Left cardiac atrium (tissue), 4 donors: ENCODE results near the gene APC2. TPM values are rescaled to one million over a fixed set of nuclear protein-coding genes. Genes with fewer than 3 reads are reported as not detected.

Experiments
- ATAC-seq, 2 donors: fragments of 200-7000 bp; cut with Tn5 transposase; one replicate each; pipeline ENCODE4 v1.9.1; 2020; ENCODE audit warnings: mild to moderate bottlenecking in 2 of 2, moderate library complexity in 2 of 2
- DNase-seq: peaks from one replicate; pipeline ENCODE4 v3.0.0-alpha.2; 2020
- intact Hi-C, 2 donors: fragments of 100-400 bp; cut with DNase I; formaldehyde crosslinking; loops; one replicate each; pipeline versions ENCODE4 v1.14.1 to v1.15.1; 2022 to 2023
- total RNA-seq, 2 donors: library from RNA; stranded (reverse); fragmentation: NEBNext Ultra II Directional; extraction: Animal tissue kit (Norgen Biotek cat#: 25700); gene quantifications; one replicate each; pipeline ENCODE4 v1.2.1, GENCODE V29; 2021
- donor health status: DM: no; HTN: yes; CAD: no.
- donor health status: DM: no; HTN: yes; CAD: no; lungs with severe emphysema.
- donor health status: DM: yes; HTN: yes; CAD: no.
- donor health status: Dilated cardiomyopathy.

Gene APC2
- total RNA-seq, 2 donors from 2014 or later = 0.18 to 0.21 TPM

DNA sequence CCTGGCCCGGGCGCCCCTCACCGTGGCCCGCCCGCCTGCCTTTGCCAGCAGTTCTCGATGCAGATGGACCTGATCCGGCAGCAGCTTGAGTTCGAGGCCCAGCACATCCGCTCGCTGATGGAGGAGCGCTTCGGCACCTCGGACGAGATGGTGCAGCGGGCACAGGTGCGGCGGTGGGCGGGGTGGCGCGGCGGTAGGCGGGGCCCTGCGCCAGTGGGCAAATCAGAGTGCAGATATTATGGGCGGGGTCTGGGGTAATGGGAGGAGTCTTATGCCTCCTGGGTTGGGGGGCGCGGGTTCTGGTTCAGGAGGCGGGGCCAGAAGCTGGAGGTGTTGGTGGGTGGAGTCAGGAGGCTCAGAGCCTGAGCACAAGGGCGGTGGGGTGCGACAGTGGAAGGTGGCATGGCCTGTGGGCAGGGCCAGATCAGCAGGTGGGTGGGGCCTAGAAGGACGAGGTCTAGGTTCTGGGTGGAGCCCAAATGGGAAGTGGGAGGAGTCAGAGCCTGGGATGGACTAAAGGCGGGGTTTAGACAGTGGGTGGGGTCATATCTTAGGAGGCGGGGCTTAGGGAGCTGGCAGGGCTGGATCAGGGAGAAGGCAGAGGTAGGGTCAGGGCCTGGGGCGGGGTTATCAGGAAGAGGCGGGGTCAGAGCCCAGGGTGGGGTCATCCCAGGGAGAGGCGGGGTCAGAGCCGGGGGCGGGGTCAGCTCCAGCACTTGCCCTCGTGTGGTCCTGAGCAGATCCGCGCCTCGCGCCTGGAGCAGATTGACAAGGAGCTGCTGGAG is 5.6 kb downstream of the APC2 start:
- intact Hi-C loops = loop anchor here in 1 of 2 donors (10.0 kb wide), 1 partner anchor 171 kb away; the partner anchor contains the start of gene EFNA2
- ATAC-seq (peak; percentile 12 to 30), DNase-seq (peak; percentile 56)

DNA sequence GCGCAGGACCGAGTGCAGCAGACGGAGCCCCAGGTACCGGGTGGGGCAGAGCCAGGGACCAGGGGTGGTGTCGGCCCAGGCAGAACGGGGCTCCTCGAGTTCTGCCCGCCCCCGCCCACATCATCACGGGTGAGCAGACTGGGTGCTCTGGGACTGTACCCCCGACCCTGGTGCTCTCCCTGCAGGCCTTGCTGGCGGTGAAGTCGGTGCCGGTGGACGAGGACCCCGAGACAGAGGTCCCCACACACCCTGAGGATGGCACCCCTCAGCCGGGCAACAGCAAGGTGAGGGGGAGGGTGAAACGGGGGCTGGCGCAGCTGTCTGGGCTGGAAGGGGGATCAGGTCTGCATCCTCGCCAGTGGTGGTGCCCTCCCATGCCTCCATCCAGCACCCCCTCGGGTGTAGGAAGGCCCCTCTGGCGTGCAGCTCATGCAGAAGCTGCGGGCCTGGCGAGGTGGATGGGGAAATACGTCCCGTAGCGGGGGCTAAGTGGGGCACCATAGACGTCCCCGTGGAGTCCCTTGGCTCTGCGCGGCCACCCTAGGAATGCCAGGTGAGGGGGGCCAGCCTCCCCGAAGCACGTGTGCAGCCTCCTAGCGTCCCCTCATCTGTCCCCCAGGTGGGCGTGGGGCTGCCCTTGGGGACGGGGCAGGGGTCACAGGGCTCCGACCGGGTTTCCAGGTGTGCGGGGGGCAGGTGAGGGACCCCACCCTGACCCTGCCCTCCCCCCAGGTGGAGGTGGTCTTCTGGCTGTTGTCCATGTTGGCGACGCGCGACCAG is 6.4 kb downstream of the APC2 start:
- ATAC-seq (no peak), DNase-seq (no peak)

DNA sequence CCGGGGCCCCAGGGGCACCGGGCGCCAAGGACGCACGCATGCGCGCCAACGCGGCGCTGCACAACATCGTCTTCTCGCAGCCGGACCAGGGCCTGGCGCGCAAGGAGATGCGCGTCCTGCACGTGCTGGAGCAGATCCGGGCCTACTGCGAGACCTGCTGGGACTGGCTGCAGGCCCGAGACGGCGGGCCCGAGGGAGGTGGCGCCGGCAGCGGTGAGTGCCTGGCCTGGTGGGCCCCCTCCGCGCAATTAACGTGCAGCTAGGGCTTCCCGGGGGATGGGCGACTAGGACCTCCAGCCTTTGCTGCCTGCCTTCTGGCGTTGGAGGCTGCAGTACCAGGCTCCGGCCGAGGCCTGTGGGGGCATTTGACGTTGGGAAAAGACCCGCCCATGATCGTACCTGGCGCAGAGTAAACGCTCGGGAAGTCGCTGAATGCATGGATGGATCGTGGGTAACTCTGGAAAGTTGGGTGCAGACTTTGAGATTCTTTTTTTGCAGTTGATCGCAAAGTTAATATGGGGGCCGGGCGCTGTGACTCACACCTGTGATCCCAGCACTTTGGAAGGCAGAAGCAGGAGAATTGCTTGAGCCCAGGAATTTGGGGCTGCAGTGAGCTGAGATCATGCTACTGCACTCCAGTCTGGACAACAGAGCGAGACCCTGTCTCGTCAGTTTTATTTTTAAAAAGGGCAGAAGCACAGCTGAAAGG is 7.3 kb downstream of the APC2 start:
- ATAC-seq (no peak), DNase-seq (no peak)
- intact Hi-C loops = loop anchor here in 1 of 2 donors (10.0 kb wide), 1 partner anchor 172 kb away; the partner anchor contains the start of gene EFNA2

More for the DNA sequence above, 6.4 kb downstream of the APC2 start:
- intact Hi-C loops = loop anchor here in 1 of 2 donors (10.0 kb wide), 1 partner anchor 172 kb away; the partner anchor contains the start of gene EFNA2

DNA sequence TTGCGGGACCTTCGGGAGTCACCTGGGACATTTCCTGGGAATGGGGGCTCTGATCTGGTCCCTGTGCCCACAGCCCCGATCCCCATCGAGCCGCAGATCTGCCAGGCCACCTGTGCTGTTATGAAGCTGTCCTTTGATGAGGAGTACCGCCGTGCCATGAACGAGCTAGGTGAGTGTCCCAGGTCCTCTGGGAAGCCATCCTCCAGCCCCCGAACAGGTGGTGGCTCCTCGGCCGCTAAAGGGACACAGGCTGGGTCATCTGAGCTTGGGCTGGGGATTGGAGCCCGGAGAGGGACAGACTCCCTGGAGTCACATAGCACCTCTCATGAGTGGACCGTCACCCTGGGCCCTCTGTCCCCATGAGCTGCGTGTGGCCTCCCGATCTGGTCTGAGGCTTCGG is 8.0 kb downstream of the APC2 start:
- intact Hi-C loops = loop anchor here in 1 of 2 donors (10.0 kb wide), 1 partner anchor 173 kb away; the partner anchor contains the start of gene EFNA2
- no peak for ATAC-seq
- DNase-seq = no peak

DNA sequence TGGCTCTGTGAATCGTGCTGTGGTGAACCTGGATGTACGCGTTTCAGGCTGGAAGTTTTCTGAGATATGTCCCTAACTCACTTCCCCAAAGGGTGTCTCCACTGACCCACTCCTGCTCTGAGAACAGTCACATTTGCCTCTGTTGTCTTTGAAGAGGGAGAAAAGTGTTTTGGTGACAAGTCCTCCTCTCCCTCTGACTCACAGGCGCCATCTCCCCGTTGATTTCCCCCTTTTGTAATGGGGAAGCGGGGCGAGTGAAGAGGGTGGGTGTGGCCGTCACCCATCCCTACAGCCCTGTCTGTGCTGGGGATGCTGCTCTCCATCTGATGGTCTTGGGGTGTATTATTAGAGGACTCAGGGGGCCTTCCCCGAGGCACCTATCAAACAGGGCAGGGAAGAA is 9.6 kb downstream of the APC2 start:
- ATAC-seq (no peak), DNase-seq (no peak)

DNA sequence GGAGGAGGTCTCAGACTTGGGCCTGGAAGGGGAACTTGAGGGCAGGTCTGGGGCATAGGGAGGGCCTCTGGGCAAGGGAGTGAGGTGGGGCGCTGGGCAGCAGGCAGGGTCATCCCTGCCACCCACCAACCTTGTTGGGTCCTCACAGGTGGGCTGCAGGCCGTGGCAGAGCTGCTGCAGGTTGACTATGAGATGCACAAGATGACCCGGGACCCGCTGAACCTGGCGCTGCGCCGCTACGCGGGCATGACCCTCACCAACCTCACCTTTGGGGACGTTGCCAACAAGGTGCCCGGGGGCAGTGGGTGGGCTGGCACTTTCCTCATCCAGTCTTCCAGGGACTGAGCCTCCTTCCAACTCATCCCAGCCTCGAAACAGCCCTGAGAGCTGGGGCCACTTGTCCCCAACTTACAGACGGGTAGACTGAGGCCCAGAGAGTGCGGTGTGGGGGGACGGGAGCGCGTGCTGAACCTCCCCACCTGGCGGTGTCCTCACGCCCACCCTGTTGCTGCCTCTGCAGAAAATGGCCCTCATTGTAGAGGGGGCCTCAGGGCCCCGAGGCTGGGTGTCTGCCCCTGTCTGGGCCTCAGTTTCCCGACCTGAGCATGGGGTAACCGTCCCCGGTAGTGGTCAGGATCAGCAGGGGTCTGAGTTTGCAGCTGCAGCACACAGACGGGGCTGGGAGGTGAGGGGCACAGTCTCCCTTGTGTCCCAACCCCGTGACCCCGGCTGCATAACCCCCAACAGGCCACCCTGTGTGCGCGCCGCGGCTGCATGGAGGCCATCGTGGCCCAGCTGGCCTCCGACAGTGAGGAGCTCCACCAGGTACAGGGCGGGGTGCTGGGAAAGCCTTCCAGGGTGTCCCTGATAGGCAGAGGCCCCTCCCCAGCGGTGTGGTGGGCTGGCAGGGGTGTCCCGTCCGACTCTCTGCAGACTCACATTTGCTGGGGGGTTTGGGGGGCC is 10.4 kb downstream of the APC2 start:
- ATAC-seq (no peak), DNase-seq (no peak)
- intact Hi-C loops = no loop called here

More for the DNA sequence above, 9.6 kb downstream of the APC2 start:
- intact Hi-C loops = loop anchor here in 1 of 2 donors (10.0 kb wide), 1 partner anchor 175 kb away; the partner anchor contains the start of gene EFNA2

DNA sequence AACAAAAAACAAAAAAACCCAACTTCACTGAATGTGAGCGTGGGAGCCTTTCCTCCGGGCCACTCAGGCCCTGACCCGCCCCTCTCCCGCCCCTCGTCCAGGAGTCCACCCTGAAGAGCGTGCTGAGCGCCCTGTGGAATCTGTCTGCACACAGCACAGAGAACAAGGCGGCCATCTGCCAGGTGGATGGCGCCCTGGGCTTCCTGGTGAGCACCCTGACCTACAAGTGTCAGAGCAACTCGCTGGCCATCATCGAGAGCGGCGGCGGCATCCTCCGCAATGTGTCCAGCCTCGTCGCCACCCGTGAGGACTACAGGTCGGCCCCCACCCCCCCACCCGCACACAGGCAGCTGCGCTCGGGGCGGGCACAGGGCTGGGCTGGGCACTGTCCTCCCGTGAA is 11.9 kb downstream of the APC2 start:
- ATAC-seq = no peak
- intact Hi-C loops = no loop called here
- DNase-seq = no peak

DNA sequence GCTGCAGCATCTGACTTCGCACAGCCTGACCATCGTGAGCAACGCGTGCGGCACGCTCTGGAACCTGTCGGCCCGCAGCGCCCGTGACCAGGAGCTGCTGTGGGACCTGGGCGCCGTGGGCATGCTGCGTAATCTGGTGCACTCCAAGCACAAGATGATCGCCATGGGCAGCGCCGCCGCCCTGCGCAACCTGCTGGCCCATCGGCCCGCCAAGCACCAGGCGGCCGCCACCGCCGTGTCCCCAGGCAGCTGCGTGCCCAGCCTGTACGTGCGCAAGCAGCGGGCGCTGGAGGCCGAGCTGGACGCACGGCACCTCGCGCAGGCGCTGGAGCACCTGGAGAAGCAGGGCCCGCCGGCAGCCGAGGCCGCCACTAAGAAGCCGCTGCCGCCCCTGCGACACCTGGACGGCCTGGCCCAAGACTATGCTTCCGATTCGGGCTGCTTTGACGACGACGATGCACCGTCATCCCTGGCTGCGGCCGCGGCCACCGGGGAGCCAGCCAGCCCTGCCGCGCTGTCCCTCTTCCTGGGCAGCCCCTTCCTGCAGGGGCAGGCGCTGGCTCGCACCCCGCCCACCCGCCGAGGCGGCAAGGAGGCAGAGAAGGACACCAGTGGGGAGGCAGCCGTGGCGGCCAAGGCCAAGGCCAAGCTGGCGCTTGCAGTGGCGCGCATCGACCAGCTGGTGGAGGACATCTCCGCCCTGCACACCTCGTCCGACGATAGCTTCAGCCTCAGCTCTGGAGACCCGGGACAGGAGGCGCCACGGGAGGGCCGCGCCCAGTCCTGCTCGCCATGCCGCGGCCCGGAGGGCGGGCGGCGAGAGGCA is 15.5 kb downstream of the APC2 start:
- intact Hi-C loops = no loop called here
- DNase-seq (no peak), ATAC-seq (peak in 1 of 2 donors; percentile 27)

DNA sequence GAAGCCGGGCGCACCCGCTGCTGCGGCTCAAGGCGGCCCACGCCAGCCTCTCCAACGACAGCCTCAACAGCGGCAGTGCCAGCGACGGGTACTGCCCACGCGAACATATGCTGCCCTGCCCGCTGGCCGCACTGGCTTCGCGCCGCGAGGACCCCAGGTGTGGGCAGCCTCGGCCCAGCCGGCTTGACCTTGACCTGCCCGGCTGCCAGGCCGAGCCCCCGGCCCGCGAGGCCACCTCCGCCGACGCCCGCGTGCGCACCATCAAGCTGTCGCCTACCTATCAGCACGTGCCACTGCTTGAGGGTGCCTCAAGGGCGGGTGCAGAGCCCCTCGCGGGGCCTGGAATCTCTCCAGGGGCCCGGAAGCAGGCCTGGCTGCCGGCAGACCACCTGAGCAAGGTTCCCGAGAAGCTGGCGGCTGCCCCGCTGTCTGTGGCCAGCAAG is 16.1 kb downstream of the APC2 start:
- DNase-seq = no peak
- intact Hi-C loops = no loop called here
- no peak for ATAC-seq

DNA sequence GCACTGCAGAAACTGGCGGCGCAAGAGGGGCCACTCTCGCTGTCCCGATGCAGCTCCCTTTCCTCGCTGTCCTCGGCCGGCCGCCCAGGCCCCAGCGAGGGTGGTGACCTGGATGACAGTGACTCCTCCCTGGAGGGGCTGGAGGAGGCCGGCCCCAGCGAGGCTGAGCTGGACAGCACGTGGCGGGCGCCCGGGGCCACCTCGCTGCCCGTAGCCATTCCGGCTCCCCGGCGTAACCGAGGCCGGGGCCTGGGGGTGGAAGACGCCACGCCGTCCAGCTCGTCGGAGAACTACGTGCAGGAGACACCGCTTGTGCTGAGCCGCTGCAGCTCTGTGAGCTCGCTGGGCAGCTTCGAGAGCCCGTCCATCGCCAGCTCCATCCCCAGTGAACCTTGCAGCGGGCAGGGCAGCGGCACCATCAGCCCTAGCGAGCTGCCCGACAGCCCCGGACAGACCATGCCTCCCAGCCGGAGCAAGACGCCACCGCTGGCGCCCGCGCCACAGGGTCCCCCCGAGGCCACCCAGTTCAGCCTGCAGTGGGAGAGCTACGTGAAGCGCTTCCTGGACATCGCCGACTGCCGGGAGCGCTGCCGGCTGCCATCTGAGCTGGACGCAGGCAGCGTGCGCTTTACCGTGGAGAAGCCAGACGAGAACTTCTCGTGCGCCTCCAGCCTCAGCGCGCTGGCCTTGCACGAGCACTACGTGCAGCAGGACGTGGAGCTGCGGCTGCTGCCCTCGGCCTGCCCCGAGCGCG is 16.7 kb downstream of the APC2 start:
- no peak for ATAC-seq
- DNase-seq = no peak
- intact Hi-C loops = no loop called here

DNA sequence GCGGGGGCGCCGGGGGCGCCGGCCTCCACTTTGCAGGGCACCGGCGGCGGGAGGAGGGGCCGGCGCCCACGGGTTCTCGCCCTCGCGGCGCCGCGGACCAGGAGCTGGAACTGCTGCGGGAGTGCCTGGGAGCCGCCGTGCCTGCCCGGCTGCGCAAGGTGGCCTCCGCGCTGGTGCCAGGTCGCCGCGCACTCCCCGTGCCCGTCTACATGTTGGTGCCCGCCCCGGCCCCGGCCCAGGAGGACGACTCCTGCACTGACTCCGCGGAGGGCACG is 17.2 kb downstream of the APC2 start:
- ATAC-seq (no peak), DNase-seq (no peak)
- intact Hi-C loops = no loop called here

DNA sequence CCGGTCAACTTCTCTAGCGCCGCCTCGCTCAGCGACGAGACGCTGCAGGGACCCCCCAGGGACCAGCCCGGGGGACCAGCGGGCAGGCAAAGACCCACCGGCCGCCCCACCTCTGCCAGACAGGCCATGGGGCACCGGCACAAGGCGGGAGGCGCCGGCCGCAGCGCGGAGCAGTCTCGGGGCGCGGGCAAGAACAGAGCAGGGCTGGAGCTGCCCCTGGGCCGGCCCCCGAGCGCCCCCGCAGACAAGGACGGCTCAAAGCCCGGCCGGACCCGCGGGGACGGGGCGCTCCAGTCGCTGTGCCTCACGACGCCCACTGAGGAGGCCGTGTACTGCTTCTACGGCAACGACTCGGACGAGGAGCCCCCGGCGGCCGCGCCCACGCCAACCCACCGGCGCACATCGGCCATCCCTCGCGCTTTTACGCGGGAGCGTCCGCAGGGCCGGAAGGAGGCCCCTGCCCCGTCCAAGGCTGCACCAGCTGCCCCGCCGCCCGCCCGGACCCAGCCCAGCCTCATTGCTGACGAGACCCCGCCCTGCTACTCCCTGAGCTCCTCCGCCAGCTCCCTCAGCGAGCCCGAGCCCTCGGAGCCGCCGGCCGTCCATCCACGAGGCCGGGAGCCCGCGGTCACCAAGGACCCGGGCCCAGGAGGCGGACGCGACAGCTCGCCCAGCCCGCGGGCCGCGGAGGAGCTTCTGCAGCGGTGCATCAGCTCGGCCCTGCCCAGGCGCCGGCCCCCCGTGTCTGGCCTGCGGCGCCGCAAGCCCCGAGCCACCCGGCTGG is 17.8 kb downstream of the APC2 start:
- no peak for ATAC-seq
- intact Hi-C loops = no loop called here
- DNase-seq = no peak

DNA sequence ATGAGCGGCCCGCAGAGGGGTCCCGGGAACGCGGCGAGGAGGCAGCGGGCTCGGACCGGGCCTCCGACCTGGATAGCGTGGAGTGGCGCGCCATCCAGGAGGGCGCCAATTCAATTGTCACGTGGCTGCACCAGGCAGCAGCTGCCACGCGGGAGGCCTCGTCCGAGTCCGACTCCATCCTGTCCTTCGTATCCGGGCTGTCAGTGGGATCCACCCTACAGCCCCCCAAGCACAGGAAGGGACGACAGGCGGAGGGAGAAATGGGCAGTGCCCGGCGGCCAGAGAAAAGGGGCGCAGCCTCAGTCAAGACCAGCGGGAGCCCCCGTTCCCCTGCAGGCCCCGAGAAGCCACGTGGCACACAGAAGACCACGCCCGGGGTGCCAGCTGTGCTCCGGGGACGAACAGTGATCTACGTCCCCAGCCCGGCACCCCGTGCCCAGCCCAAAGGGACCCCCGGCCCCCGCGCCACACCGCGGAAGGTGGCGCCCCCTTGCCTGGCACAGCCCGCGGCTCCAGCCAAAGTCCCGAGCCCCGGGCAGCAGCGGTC is 18.4 kb downstream of the APC2 start:
- no peak for DNase-seq
- intact Hi-C loops = no loop called here
- ATAC-seq = no peak

DNA sequence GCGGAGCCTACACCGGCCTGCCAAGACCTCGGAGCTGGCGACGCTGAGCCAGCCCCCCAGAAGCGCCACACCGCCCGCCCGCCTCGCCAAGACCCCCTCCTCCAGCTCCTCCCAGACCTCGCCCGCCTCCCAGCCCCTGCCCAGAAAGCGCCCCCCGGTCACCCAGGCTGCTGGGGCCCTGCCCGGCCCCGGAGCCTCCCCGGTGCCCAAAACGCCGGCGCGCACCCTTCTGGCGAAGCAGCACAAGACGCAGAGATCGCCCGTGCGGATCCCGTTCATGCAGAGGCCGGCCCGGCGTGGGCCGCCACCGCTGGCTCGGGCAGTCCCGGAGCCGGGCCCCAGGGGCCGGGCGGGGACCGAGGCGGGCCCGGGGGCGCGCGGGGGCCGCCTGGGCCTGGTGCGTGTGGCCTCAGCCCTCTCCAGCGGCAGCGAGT is 18.9 kb downstream of the APC2 start:
- DNase-seq = no peak
- ATAC-seq = no peak
- intact Hi-C loops = no loop called here

DNA sequence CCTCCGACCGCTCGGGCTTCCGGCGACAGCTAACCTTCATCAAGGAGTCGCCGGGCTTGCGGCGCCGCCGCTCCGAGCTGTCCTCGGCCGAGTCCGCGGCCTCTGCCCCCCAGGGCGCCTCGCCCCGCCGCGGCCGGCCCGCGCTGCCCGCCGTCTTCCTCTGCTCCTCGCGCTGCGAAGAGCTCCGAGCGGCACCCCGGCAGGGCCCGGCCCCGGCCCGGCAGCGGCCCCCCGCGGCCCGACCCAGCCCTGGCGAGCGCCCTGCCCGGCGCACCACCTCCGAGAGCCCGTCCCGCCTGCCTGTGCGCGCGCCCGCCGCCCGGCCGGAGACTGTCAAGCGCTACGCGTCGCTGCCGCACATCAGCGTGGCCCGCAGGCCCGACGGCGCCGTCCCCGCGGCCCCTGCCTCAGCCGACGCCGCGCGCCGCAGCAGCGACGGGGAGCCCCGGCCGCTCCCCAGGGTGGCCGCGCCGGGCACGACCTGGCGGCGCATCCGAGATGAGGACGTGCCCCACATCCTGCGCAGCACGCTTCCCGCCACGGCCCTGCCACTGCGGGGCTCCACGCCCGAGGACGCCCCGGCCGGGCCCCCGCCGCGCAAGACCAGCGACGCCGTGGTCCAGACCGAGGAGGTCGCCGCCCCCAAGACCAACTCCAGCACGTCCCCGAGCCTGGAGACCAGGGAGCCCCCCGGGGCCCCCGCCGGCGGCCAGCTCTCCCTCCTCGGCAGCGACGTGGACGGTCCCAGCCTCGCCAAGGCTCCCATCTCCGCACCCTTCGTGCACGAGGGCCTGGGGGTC is 19.5 kb downstream of the APC2 start:
- intact Hi-C loops = no loop called here
- ATAC-seq (peak in 1 of 2 donors; percentile 2), DNase-seq (no peak)
